GM10266 (cell line): ENCODE results near the gene RTN4RL1.
"Not testable (repeated sequence)": the region's sequence is repeated elsewhere in the genome, so short reads cannot be mapped to it uniquely, and the experiment has no call there.

ENCODE experiments used
- DNase-seq: peaks from one replicate; pipeline ENCODE4 v3.0.0; 2012; ENCODE audit errors: extremely low spot score
- CTCF ChIP-seq: IDR thresholded peaks from 2 replicates; pipeline ENCODE4 v1.5.1; 2012; ENCODE audit warnings: mild to moderate bottlenecking, low read depth; ENCODE audit not compliant: control insufficient read depth, insufficient read depth; ENCODE audit errors: missing control alignments

The RTN4RL1 gene

GRCh38 chr17:2013994-2014317, 11.2 kb downstream of the RTN4RL1 start:
- no peak for DNase-seq
- no peak for TF ChIP-seq CTCF

- not testable (repeated sequence) for DNase-seq
These were observed 11.7 kb downstream of the RTN4RL1 start for GRCh38 chr17:2013220-2013993.

DNA sequence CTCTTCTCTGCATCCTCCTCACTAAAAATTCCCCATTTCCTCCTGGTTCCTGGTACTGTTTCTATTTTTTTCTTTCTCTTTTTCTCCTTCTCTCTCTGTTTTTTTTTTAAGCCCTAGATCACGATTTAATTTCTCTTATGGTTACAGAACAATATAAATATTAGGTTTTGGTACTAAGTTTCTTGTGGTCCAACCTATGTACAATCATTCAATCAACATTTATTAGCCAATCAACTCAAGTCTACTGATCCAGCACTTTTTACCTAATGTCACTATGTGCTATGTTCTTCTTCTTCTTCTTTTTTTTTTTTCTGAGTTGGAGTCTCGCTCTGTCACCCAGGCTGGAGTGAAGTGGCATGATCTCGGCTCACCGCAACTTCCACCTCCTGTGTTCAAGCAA, 12.6 kb downstream of the RTN4RL1 start:
- no peak for TF ChIP-seq CTCF
- no peak for DNase-seq

- DNase-seq = no peak
These were observed 13.4 kb downstream of the RTN4RL1 start for GRCh38 chr17:2011411-2012371.

DNA sequence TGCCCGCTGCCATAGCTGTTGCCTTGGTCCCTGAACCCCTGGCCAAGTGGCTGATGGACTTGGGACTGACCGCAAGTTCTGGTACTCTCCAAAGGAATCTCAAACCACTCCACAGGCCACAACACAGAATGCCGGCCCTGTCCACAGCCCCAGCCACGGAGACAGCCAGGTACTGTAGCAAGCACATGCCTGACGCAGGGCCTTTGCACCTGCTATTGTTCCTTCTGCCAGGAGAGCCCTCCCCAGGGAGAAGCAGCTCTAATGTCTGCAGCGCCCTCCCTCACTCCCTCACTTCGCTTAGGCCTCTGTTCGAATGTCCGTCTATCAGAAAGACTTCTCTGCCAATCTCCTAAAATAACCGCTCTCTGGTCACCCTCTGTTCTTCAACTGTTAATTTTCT, 15.4 kb downstream of the RTN4RL1 start:
- no peak for DNase-seq
- no peak for TF ChIP-seq CTCF

More at GRCh38 chr17:2011411-2012371, 13.4 kb downstream of the RTN4RL1 start:
- TF ChIP-seq CTCF = no peak

DNA sequence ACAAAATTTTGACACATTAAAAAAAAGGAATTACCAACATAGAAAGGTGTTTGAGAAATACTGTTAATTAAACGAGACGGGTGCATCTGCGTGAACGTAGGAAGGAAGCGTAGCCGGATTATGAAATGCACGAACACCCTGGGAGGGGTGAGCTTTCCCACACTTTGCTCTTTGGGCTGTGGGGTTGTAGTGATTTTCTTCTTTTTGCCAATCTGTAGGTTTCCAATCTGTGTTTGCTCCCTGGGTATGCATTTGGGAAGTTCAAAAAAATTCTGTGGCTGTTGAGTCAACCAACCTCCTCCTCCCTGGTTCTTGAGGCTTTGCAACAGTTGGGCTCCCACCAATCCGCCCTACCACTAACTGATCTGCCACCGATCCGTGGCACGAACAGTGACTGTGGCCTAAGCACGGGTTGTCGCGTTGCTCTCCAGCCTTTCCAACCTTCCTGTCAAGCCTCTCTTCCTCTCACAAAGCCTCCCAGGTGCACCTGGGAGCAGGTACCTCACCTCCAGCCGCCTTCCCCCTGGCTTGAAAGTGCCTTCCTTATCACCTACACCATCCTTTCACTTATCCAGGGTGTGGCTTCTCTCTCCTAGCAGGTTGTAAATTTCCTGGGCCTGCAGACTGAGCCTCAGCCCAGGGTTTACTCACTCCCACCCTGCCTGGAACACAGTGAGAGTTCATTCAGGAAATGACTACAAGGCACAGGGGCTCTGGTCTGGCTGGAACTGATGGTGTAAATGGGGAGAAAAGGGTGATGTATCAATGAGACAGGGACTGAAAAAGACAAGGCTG, 16.6 kb downstream of the RTN4RL1 start:
- TF ChIP-seq CTCF = no peak
- no peak for DNase-seq

DNA sequence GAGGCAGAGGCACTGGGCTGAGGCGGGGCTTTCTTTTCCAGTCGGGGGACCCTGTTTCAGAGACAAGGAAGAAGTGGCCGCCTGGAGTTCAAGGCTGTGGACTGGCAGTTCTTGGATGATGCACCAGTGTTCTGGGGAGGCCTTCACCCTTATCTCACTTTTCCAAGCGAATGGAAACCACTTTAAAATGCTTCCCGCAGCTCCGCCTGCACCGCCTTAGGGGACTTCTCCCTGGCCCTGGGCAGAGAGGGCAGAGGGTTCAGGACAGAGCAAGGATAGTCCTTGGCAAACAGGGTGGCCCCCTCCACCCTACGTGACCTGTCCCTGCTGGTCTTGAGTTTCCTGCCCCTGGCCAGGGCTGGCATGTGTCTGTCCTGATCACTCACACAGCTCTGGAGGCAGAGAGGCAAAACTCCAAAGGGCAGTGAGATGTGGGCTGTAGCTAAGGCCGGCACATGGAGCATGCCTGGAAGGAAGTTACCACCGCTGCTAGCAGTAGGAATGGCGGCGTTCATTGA, 20.6 kb downstream of the RTN4RL1 start:
- TF ChIP-seq CTCF = no peak
- DNase-seq = no peak
